WTC11 (cell line): Measurements from ENCODE around the gene STK38L. TPM values are rescaled to one million over a fixed set of nuclear protein-coding genes. Genes with fewer than 3 reads are reported as not detected.

Experiments
- ATAC-seq: fragments of 200-7000 bp; cut with Tn5 transposase; 2 replicates; pipeline ENCODE4 v1.10.0; 2021; ENCODE audit warnings: mild to moderate bottlenecking, moderate library complexity
- CTCF ChIA-PET: fragments of 300-600 bp; sonication (Branson Sonifier 250); formaldehyde crosslinking; loops from one replicate; lab custom pipeline; 2021; ENCODE audit warnings: antibody characterized with exemption; lab: Charles Lee
- POLR2A ChIA-PET: fragments of 350-600 bp; sonication (Branson Sonifier 250); formaldehyde crosslinking; loops from one replicate; lab custom pipeline; 2021; ENCODE audit warnings: antibody characterized with exemption; lab: Charles Lee
- DNase-seq: peaks from one replicate; pipeline ENCODE4 v3.0.0; 2021; ENCODE audit warnings: low spot score
- H3K27ac Mint-ChIP-seq: 2 replicates; pipeline ENCODE4 v1.8.0; 2021; ENCODE audit warnings: mixed read lengths
- H3K27me3 Mint-ChIP-seq: 2 replicates; pipeline ENCODE4 v1.8.0; 2021; ENCODE audit warnings: low read depth, mild to moderate bottlenecking, moderate library complexity, mixed read lengths
- H3K36me3 Mint-ChIP-seq: 2 replicates; pipeline ENCODE4 v1.8.0; 2021; ENCODE audit warnings: mixed read lengths
- H3K4me1 Mint-ChIP-seq: 2 replicates; pipeline ENCODE4 v1.8.0; 2022; ENCODE audit warnings: mixed read lengths
- H3K4me3 Mint-ChIP-seq: 2 replicates; pipeline ENCODE4 v1.8.0; 2021; ENCODE audit warnings: mild to moderate bottlenecking, moderate library complexity, mixed read lengths
- H3K9me3 Mint-ChIP-seq: 2 replicates; pipeline ENCODE4 v1.8.0; 2021; ENCODE audit warnings: mixed read lengths
- CREB1 ChIP-seq: sonication (generic); formaldehyde crosslinking; IDR thresholded peaks from 2 replicates; pipeline ENCODE4 v1.8.0; 2023; ENCODE audit warnings: mild to moderate bottlenecking, missing genetic modification reagents
- ELF4 ChIP-seq: sonication (generic); formaldehyde crosslinking; IDR thresholded peaks from 2 replicates; pipeline ENCODE4 v1.8.1; 2022; ENCODE audit warnings: low read depth, mild to moderate bottlenecking, moderate library complexity, missing genetic modification reagents
- EMX1 ChIP-seq: fragments of 250-450 bp; sonication (Bioruptor Pico); IDR thresholded peaks from 2 replicates; pipeline ENCODE4 v1.8.0; 2021; ENCODE audit warnings: mild to moderate bottlenecking
- ESRRA ChIP-seq: sonication (generic); formaldehyde crosslinking; IDR thresholded peaks from 2 replicates; pipeline ENCODE4 v1.8.1; 2022; ENCODE audit warnings: mild to moderate bottlenecking, missing genetic modification reagents, borderline replicate concordance
- FOXJ3 ChIP-seq: sonication (generic); formaldehyde crosslinking; IDR thresholded peaks from 2 replicates; pipeline ENCODE4 v1.9.0; 2021; ENCODE audit warnings: missing genetic modification reagents, mild to moderate bottlenecking, borderline replicate concordance
- FOXK1 ChIP-seq: sonication (generic); formaldehyde crosslinking; IDR thresholded peaks from 2 replicates; pipeline ENCODE4 v1.8.0; 2022; ENCODE audit warnings: mild to moderate bottlenecking, moderate library complexity, missing genetic modification reagents
- HMGA2 ChIP-seq: fragments of 250-450 bp; sonication (Bioruptor Pico); IDR thresholded peaks from 2 replicates; pipeline ENCODE4 v1.4.0; 2021; ENCODE audit warnings: mild to moderate bottlenecking, moderate library complexity
- NFE2L1 ChIP-seq: sonication (generic); formaldehyde crosslinking; IDR thresholded peaks from 2 replicates; pipeline ENCODE4 v1.8.1; 2023; ENCODE audit warnings: missing genetic modification reagents
- OVOL2 ChIP-seq: fragments of 250-450 bp; sonication (Bioruptor Pico); IDR thresholded peaks from 2 replicates; pipeline ENCODE4 v1.9.0; 2021; ENCODE audit warnings: mild to moderate bottlenecking, borderline replicate concordance
- PRRX2 ChIP-seq: fragments of 250-450 bp; sonication (Bioruptor Pico); IDR thresholded peaks from 2 replicates; pipeline ENCODE4 v1.8.0; 2021; ENCODE audit warnings: mild to moderate bottlenecking
- SMAD3 ChIP-seq: sonication (generic); formaldehyde crosslinking; IDR thresholded peaks from 2 replicates; pipeline ENCODE4 v1.8.0; 2022; ENCODE audit warnings: missing genetic modification reagents, mild to moderate bottlenecking, borderline replicate concordance
- SMAD4 ChIP-seq: sonication (generic); formaldehyde crosslinking; IDR thresholded peaks from 2 replicates; pipeline ENCODE4 v1.8.0; 2022; ENCODE audit warnings: mild to moderate bottlenecking, missing genetic modification reagents
- TCF7 ChIP-seq: sonication (generic); formaldehyde crosslinking; IDR thresholded peaks from 2 replicates; pipeline ENCODE4 v1.8.0; 2022; ENCODE audit warnings: mild to moderate bottlenecking, low read depth, missing genetic modification reagents, moderate library complexity
- TEAD4 ChIP-seq: sonication (generic); formaldehyde crosslinking; IDR thresholded peaks from 2 replicates; pipeline ENCODE4 v1.8.0; 2022; ENCODE audit warnings: mild to moderate bottlenecking, missing genetic modification reagents
- ZNF138 ChIP-seq: sonication (generic); formaldehyde crosslinking; conservative IDR thresholded peaks from 2 replicates; pipeline ENCODE4 v1.8.1; 2022; ENCODE audit warnings: mild to moderate bottlenecking, moderate library complexity, missing genetic modification reagents
- ZNF219 ChIP-seq: sonication (generic); formaldehyde crosslinking; IDR thresholded peaks from 2 replicates; pipeline ENCODE4 v1.8.0; 2023; ENCODE audit warnings: missing genetic modification reagents, mild to moderate bottlenecking, borderline replicate concordance
- ZNF671 ChIP-seq: fragments of 250-450 bp; sonication (Bioruptor Pico); IDR thresholded peaks from 2 replicates; pipeline ENCODE4 v1.8.0; 2021; ENCODE audit warnings: mild to moderate bottlenecking
- total RNA-seq: library from RNA; stranded (reverse); gene quantifications from 3 replicates; pipeline ENCODE4 v1.2.3, GENCODE V29; 2021
- TF ChIP-seq, protein P1 (sequence below): sonication (generic); formaldehyde crosslinking; IDR thresholded peaks from 2 replicates; pipeline ENCODE4 v1.8.0; 2023; ENCODE audit warnings: missing genetic modification reagents
- TF ChIP-seq, protein P2 (sequence below): sonication (generic); formaldehyde crosslinking; IDR thresholded peaks from 2 replicates; pipeline ENCODE4 v1.8.1; 2022; ENCODE audit warnings: mild to moderate bottlenecking, missing genetic modification reagents, moderate library complexity, borderline replicate concordance
- TF ChIP-seq, protein P3 (sequence below): sonication (generic); formaldehyde crosslinking; IDR thresholded peaks from 2 replicates; pipeline ENCODE4 v1.8.1; 2022; ENCODE audit warnings: mild to moderate bottlenecking, moderate library complexity, missing genetic modification reagents
- TF ChIP-seq, protein P4 (sequence below): fragments of 250-450 bp; sonication (Bioruptor Pico); IDR thresholded peaks from 2 replicates; pipeline ENCODE4 v2.1.2; 2022; ENCODE audit warnings: mild to moderate bottlenecking, moderate library complexity
- TF ChIP-seq, protein P5 (sequence below): sonication (generic); formaldehyde crosslinking; conservative IDR thresholded peaks from 2 replicates; pipeline ENCODE4 v1.8.1; 2022; ENCODE audit warnings: mild to moderate bottlenecking, missing genetic modification reagents
- TF ChIP-seq, protein P6 (sequence below): sonication (generic); formaldehyde crosslinking; IDR thresholded peaks from 2 replicates; pipeline ENCODE4 v1.8.0; 2022; ENCODE audit warnings: mild to moderate bottlenecking, missing genetic modification reagents
- TF ChIP-seq, protein P7 (sequence below): sonication (generic); formaldehyde crosslinking; conservative IDR thresholded peaks from 2 replicates; pipeline ENCODE4 v1.8.1; 2023; ENCODE audit warnings: mild to moderate bottlenecking, low read depth, missing genetic modification reagents, moderate library complexity

STK38L gene
- total RNA-seq, 1 experiment from 2014 or later = 47.2 TPM

DNA sequence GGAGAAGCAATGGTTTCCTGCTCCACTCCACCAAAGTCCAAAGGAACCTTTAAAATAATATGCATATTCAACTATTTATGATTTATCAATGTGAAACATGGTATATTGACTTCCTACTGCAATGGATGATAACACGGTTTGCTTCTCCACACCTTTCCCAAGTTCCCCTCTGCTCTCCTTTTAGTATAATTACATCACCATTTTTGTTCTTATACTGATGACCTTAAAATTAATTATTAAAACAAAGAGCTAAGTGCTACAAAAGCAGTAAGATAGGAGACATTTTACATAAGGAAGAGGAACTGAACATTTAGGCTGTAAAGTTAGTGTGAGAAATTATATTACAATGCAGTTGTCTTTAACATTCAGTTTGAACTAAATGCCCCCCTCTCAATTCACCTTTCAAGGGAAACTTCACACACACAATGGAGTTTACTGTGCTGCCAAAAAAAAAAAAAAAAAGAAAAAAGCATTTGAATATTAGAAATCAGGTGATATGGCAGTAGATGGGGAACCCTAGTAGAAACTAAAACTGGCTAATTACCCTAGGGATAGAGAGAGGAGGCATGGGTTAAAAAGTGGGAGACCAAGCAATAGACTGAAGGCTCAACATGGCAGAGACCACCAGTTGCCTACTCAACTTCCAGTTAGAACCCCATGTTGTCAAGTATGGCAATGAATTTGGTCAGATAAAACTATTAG, 37.1 kb upstream of the STK38L start:
- no peak overlapping the region for H3K4me3 Mint-ChIP-seq
- no peaks in the 10 kb centered on the region for H3K36me3 Mint-ChIP-seq
- CTCF ChIA-PET = no interaction called here
- peaks cover 14% of the 10 kb centered on the region for H3K9me3 Mint-ChIP-seq
- H3K4me1 Mint-ChIP-seq = no peaks in the 10 kb centered on the region
- no peak overlapping the region for H3K27ac Mint-ChIP-seq
- POLR2A ChIA-PET = no interaction called here
- DNase-seq = no peak
- TF ChIP-seq, protein P1, sequence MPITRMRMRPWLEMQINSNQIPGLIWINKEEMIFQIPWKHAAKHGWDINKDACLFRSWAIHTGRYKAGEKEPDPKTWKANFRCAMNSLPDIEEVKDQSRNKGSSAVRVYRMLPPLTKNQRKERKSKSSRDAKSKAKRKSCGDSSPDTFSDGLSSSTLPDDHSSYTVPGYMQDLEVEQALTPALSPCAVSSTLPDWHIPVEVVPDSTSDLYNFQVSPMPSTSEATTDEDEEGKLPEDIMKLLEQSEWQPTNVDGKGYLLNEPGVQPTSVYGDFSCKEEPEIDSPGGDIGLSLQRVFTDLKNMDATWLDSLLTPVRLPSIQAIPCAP (CRISPR knock-in tag) = no peak
- no peak for TF ChIP-seq PRRX2 (CRISPR knock-in tag)
- TF ChIP-seq SMAD4 (CRISPR knock-in tag) = no peak
- TF ChIP-seq ELF4 (CRISPR knock-in tag) = no peak
- no peak for TF ChIP-seq TEAD4 (CRISPR knock-in tag)
- no peak for TF ChIP-seq ZNF219 (CRISPR knock-in tag)
- TF ChIP-seq ZNF138 (CRISPR knock-in tag) = no peak
- ATAC-seq = no peak
- H3K27me3 Mint-ChIP-seq = no peaks in the 10 kb centered on the region; the same call in 1 of the 2 replicates

DNA sequence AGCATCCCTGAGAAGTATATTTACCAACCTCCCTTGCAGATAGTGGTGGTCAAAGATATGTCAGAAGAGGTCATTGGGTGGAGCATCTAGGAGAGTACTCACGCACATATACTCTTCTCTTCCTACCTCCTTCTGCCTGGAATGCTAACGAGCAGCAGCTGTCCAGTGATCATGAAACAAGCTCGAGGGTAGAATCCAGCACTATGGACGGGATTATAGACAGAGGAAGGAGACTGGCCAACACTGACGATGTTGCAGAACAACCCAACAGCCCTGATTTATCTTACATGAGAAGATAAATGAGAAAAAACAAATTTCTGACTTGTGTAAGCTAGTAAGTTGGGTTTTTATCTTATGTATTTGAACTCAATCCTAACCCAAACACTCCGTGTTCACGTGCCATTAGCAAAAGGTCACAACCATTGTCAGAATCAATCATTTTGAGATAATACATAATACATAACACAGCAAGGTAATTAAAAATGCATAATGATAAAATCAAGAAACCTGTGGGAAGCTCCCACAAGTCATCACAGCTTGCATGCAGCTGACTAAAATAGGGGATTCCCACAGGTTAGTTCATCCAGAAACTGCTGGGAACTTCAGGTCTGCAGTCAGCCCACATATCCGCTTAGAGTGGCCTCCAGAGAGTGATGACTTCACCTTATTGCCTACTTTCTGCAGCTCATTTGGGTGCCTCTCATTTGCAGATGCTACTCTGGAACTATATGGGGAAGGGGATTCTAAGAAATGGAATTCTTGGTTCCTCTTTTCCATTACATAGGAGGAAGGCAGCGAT, 36.3 kb upstream of the STK38L start:
- CTCF ChIA-PET = no interaction called here
- DNase-seq (no peak), ATAC-seq (no peak)
- H3K36me3 Mint-ChIP-seq = no peaks in the 10 kb centered on the region
- no peak overlapping the region for H3K4me3 Mint-ChIP-seq
- H3K27ac Mint-ChIP-seq = no peak overlapping the region
- H3K4me1 Mint-ChIP-seq = no peaks in the 10 kb centered on the region
- H3K9me3 Mint-ChIP-seq = peaks cover 14% of the 10 kb centered on the region
- TF ChIP-seq, protein P2, sequence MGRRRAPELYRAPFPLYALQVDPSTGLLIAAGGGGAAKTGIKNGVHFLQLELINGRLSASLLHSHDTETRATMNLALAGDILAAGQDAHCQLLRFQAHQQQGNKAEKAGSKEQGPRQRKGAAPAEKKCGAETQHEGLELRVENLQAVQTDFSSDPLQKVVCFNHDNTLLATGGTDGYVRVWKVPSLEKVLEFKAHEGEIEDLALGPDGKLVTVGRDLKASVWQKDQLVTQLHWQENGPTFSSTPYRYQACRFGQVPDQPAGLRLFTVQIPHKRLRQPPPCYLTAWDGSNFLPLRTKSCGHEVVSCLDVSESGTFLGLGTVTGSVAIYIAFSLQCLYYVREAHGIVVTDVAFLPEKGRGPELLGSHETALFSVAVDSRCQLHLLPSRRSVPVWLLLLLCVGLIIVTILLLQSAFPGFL (CRISPR knock-in tag) = no peak
- TF ChIP-seq NFE2L1 (CRISPR knock-in tag) = no peak
- no peak for TF ChIP-seq ESRRA (CRISPR knock-in tag)
- TF ChIP-seq ZNF219 (CRISPR knock-in tag) = no peak
- TF ChIP-seq FOXJ3 (CRISPR knock-in tag) = no peak
- TF ChIP-seq, protein P3, sequence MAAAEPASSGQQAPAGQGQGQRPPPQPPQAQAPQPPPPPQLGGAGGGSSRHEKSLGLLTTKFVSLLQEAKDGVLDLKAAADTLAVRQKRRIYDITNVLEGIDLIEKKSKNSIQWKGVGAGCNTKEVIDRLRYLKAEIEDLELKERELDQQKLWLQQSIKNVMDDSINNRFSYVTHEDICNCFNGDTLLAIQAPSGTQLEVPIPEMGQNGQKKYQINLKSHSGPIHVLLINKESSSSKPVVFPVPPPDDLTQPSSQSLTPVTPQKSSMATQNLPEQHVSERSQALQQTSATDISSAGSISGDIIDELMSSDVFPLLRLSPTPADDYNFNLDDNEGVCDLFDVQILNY (CRISPR knock-in tag) = no peak
- no peak for TF ChIP-seq CREB1 (CRISPR knock-in tag)
- no peak for TF ChIP-seq EMX1
- no peak for TF ChIP-seq TCF7 (CRISPR knock-in tag)
- POLR2A ChIA-PET = no interaction called here
- no peaks in the 10 kb centered on the region; the same call in 1 of the 2 replicates for H3K27me3 Mint-ChIP-seq

DNA sequence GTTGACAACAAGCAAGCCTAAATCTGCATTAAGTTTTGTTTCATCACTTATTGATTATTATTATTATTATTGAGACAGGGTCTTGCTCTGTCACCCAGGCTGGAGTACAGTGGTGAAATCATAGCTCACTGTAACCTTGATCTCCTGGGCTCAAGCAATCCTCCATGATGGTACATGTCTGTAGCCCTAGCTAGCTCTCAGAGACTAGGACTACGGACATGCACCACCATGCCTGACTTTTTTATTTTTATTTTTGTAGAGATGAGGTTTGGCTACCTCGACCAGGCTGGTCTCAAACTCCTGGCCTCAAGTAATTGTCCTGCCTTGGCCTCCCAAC, 35.7 kb upstream of the STK38L start:
- no peaks in the 10 kb centered on the region; the same call in 1 of the 2 replicates for H3K27me3 Mint-ChIP-seq
- CTCF ChIA-PET = no interaction called here
- H3K36me3 Mint-ChIP-seq = no peaks in the 10 kb centered on the region
- no peaks in the 10 kb centered on the region for H3K4me1 Mint-ChIP-seq
- no peak for DNase-seq
- ATAC-seq = no peak
- peaks cover 14% of the 10 kb centered on the region for H3K9me3 Mint-ChIP-seq
- POLR2A ChIA-PET = no interaction called here
- H3K4me3 Mint-ChIP-seq = no peak overlapping the region
- no peak overlapping the region for H3K27ac Mint-ChIP-seq
- TF ChIP-seq HMGA2 (CRISPR knock-in tag) (no peak), OVOL2 (CRISPR knock-in tag) (no peak), FOXK1 (no peak), SMAD3 (CRISPR knock-in tag) (no peak), NFE2L1 (CRISPR knock-in tag) (no peak), ZNF671 (CRISPR knock-in tag) (no peak)
- TF ChIP-seq, protein P4, sequence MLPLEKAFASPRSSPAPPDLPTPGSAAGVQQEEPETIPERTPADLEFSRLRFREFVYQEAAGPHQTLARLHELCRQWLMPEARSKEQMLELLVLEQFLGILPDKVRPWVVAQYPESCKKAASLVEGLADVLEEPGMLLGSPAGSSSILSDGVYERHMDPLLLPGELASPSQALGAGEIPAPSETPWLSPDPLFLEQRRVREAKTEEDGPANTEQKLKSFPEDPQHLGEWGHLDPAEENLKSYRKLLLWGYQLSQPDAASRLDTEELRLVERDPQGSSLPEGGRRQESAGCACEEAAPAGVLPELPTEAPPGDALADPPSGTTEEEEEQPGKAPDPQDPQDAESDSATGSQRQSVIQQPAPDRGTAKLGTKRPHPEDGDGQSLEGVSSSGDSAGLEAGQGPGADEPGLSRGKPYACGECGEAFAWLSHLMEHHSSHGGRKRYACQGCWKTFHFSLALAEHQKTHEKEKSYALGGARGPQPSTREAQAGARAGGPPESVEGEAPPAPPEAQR (CRISPR knock-in tag) = no peak
- TF ChIP-seq, protein P5, sequence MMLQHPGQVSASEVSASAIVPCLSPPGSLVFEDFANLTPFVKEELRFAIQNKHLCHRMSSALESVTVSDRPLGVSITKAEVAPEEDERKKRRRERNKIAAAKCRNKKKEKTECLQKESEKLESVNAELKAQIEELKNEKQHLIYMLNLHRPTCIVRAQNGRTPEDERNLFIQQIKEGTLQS (CRISPR knock-in tag) = no peak
- TF ChIP-seq, protein P6, sequence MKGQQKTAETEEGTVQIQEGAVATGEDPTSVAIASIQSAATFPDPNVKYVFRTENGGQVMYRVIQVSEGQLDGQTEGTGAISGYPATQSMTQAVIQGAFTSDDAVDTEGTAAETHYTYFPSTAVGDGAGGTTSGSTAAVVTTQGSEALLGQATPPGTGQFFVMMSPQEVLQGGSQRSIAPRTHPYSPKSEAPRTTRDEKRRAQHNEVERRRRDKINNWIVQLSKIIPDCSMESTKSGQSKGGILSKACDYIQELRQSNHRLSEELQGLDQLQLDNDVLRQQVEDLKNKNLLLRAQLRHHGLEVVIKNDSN (CRISPR knock-in tag) = no peak
- TF ChIP-seq, protein P7, sequence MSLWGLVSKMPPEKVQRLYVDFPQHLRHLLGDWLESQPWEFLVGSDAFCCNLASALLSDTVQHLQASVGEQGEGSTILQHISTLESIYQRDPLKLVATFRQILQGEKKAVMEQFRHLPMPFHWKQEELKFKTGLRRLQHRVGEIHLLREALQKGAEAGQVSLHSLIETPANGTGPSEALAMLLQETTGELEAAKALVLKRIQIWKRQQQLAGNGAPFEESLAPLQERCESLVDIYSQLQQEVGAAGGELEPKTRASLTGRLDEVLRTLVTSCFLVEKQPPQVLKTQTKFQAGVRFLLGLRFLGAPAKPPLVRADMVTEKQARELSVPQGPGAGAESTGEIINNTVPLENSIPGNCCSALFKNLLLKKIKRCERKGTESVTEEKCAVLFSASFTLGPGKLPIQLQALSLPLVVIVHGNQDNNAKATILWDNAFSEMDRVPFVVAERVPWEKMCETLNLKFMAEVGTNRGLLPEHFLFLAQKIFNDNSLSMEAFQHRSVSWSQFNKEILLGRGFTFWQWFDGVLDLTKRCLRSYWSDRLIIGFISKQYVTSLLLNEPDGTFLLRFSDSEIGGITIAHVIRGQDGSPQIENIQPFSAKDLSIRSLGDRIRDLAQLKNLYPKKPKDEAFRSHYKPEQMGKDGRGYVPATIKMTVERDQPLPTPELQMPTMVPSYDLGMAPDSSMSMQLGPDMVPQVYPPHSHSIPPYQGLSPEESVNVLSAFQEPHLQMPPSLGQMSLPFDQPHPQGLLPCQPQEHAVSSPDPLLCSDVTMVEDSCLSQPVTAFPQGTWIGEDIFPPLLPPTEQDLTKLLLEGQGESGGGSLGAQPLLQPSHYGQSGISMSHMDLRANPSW = no peak
